Ramos (cell line): ENCODE results near the gene PIF1.

Experiments
- in situ Hi-C: fragments of 300-500 bp; cut with MboI; formaldehyde crosslinking; loops from one replicate; pipeline ENCODE4 v1.14.3; 2022; ENCODE audit warnings: low sequenced_read_pairs; ENCODE audit not compliant: unreplicated experiment

PIF1 gene

GRCh38 chr15:64847876-64848716, 22.6 kb upstream of the PIF1 start:
- in situ Hi-C loops: no loop called here

- in situ Hi-C loops: no loop called here
Observed at GRCh38 chr15:64847448-64847847, 22.0 kb upstream of the PIF1 start.

- in situ Hi-C loops: no loop called here
Observed at GRCh38 chr15:64847016-64847415, 21.6 kb upstream of the PIF1 start.

DNA sequence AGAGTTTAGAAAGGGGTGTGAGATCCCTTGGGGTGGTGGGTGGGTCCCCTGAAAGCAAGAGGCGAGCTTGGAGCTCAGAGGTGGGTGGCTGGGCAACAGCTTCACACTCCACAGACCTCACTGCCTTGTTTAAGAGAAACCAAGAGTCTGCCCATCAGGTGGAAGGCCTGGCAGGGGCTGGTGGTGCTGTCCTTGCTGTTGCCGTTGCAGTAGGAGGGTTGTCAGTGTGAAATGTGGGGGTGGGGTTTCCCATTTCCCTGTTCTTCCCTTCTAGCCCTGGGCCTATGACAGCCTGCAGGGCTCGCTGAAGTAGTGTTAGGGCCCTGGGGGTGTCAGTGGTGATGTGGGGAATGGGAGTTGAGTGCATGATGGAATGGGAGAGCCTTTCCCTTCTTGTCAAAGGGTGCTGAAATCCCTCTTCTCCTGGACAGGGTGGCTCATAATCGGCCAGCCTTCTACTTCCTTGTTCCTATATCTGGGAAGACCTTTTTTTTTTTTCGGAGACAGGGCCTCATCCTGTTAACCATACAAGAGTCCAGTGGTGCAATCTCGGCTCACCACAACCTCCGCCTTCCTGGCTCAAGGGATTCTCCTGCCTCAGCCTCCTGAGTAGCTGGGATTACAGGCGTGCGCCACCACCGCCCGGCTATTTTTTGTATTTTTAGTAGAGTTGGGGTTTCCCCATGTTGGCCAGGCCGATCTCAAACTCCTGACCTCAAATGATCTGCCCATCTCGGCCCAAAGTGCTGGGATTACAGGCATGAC, 20.6 kb upstream of the PIF1 start:
- in situ Hi-C loops: no loop called here

DNA sequence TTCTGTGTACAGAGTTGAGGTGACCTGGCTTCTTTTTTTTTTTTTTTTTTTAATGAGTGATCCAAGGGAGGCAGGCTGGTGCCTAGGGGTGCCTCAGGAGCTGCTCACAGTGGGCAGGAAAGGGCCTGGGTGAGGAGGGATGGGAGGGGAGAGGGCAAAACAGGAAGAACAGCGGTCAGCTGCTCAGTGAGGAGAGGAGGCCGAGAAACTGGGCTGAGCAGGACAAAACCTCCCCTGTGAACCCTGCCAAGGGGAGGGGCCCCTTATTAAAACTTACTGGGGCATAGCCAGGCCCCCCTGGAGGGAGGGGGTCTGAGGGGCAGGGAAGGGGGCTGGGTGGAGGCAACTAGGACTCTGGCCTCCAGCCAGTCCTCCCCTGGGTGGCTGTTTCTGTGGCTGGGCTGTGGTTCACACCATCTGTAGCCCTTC, 19.8 kb upstream of the PIF1 start:
- in situ Hi-C loops: no loop called here

DNA sequence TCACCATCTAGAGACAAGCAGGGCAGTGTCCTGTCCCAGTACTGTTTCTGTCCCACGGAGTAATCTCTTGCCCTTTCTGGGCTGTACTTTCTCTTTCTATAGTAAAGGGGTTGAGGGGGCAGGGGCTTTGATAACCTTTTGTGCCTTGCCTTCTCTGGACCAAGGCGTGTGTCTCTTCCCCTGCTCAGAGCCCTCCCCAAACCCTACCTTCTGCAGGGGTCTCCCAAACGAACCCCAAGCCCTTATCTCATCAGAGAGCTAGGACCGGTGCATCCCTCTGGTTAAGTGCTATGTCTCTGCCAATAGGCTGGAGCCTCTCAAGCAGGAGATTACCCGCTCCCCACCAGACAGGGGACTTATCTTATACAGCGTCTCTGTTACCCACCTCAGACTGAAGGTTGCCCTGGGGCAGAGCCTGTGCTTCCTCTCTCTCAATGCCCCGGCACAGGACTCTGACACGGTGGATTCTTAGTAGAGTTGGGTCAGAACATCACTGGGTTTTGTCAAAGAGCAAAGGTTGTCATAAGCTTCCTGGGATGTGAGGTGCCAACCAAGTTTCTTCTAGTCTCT, 19.2 kb upstream of the PIF1 start:
- in situ Hi-C loops: no loop called here

DNA sequence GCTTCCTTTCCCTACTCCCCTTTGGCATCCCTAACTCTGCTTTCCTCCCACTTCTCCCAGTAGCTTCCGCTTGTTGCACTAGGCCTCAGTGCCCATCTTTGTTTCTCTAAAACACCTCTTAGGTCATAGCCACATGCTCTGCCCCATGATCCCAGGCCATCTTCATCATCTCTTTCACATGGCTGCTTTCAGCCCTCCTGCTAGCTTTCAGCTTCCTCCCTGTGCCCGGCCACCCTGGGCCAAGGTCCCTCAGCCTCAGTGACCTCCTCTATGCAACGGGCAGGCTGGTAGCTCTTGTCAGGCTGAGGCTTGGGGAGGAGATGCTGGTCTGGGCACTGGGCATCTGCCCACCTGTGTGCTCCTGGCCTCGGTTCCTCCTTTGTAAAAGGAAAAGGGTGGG, 18.5 kb upstream of the PIF1 start:
- in situ Hi-C loops: no loop called here

- in situ Hi-C loops: no loop called here
Observed at GRCh38 chr15:64842986-64843561, 17.6 kb upstream of the PIF1 start.

DNA sequence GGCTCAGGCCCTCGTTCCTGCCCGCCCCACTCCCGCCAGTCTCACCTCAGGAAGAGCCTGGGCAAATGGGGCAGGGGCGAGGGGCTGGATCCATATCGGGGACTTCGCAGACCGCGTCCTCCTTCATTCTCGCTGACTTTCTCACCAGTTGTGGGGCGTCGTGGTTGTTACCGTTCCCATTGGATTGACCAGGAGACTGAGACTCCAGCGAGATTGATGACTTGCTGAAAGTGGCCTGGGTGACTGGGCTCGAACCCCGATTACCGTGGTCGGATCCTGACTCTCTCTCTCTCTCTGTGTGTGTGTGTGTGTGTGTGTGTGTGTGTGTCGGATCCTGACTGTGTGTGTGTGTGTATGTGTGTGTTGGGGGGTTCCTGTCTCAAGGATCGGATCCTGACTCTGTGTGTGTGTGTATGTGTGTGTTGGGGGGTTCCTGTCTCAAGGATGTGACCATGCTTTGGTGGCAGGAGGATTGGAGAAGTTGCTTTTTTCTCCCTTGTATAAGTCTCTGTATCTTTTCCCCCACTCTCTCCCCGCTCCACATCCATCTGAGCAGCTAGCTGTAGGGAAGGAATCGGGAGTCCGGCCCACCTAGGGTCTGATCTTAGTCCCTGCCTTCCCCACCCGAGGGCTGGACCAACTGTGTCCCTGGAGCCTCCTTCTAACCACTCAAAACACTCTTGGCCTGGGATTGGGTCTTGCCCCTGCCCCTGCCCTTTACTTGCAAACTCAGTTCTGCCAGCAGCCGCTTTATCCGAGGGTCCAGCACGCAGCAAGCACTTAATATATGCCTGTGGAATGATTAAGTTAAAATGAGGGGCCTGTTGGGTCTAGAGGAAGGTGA, 16.9 kb upstream of the PIF1 start:
- in situ Hi-C loops: no loop called here

DNA sequence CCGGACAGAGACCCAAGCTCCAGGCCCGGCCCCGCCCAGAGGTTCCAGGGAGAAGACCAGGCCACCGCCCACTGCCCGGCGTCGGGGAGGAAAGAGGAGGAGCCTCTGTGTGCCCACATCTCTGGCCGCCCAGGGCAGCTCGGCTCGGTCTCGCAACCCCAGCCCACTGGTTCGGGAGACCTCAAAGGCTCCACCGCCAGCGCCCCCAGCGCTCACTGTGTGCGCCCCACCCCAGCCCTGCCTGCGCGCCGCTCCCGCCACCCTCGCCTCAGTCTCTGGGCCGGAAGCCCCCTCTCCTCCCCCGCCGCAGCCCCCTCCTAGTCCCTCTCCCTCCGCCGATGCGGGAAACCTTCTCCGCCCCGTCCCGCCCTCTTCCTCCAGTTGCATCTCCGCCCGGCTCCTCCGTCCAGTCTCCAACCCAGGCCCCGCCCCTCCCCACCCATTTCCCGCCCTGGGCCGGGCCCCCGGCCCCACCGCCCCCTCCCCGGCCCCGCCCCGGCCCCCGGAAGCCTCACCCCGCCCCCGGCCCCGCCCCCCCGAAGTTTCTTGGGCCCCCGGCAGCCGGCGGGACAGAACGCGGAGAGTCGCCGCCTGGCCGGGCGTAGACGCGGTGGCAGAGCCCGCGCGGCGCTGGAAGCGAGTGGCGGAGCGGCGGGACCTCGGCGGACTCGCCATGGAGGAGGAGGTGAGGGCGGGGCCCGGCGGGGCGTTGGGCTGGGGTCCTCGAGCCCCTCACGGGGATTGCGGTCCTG, 16.1 kb upstream of the PIF1 start, which contains the start of gene PLEKHO2:
PLEKHO2 (plus strand) TSS at position 572 of the 752 bp plus-strand sequence; CDS start at position 674, 102 bp downstream.
- in situ Hi-C loops: no loop called here

DNA sequence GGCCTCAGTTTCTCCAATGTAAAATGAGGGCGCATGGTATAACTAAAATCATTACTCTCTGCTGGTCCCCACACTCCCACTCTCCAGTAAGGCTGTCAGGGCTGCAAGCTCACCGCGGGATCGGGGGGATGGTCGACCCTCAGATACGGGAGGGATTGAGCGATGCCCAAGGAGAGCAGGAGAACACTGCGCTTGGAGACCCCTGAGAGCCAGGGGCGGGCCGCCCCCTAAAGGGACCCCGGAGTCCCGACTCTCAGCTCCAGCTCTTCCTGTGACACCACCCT, 15.6 kb upstream of the PIF1 start:
- in situ Hi-C loops: no loop called here

DNA sequence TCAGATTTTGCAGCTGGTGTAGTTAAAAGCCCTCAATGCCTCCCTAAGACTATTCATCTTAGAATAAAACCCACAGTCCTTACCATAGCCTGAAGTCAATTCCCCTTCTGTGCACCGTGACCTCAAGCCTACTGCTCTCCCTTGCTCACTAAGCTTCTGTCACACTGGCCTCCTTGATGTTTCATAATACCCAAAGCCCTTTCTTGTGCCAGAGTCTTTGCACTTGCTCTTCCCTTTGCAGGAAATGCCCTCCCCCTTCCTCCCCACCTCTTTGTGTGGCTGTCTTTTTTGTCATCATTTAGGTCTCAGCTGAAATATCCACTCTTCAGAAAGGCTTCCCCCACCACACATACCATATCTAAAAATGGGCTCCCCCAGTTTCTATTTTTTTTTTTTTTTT, 12.1 kb upstream of the PIF1 start:
- in situ Hi-C loops: no loop called here

DNA sequence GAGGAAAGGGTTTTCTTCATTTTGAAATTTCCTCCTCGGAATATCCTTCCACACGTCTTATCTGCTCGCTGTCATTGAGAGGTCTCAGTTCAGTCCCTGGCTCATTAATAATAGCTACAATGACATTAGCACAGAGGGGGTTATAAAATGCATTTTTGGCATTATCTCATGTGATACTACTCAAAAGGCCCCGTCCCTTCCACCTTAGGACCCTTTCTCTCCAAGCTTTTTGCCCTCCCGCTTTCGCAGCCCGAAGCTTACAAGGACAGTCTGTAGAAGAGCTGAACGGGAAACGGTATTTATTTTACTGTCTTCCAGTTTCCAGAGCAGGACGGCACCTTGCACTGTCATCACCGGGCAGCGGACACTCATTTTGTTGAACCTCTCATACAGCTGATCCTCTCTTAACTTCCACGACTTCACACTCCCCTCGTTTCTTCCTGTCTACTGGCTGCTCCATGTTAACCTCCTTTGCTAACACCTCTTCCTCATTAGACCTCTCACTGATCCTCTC, 10.6 kb upstream of the PIF1 start:
- in situ Hi-C loops: no loop called here

- in situ Hi-C loops: no loop called here
Observed at GRCh38 chr15:64833690-64834089, 8.2 kb upstream of the PIF1 start.

DNA sequence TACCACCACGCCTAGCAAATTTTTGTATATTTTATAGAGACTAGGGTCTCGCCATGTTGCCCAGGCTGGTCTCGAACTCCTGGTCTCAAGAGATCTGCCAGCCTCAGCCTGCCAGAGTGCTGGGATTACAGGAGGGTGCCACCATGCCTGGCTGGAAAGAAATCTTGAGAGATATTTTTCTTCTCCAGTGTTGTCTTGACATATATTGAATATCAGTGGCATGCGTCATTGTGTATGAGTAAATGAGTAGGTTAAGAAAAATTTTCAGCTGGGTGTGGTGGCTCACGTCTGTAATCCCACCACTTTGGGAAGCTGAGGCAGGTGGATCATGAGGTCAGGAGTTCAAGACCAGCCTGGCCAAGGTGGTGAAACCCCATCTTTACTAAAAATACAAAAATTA, 3.5 kb upstream of the PIF1 start:
- in situ Hi-C loops: loop anchor here (5.0 kb wide), 1 partner anchor 63 kb away; no protein-coding TSS in a partner anchor

DNA sequence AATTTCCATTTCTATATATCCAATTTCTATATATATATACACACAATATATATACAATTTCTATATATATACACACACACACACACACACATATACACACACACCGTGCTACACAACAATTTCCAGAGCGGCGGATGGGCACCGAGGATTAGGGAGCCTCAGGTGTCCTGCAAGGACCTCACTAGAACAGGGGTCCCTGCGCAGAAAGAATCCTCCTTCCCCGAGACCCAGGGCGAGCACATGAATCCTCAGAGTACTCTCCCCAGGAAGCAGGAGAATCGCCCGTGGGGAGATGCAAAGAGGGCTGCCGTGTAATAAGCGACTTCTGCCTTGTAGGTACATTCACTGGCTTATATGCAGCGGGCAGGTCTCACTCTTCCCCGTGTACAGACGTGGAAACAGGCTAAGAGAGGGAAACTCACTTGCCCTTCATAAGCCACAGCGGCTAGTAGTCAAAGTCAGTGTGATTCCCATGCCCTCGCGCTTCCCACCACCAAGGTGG, 467 bp downstream of the PIF1 start:
- in situ Hi-C loops: loop anchor here (5.0 kb wide), 1 partner anchor 67 kb away; no protein-coding TSS in a partner anchor

DNA sequence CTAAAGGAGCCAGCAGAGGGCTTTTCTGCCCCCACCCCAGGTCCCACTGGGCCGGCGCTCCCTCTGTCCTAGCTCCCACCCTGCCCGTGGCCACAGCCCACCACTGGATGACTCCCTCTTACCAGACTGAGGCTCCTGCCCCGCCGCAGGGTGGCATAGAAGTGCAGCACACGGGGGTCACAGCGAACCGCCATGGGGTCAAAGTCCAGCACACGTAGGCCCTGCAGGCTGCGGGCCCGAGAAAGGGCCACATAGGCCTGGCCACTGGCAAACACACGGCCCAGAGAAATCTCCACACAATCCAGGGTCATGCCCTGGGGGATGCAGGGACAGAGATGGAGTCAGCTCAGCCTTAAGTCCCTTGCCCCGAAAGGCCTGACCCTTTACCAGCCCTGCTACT, 9.0 kb downstream of the PIF1 start:
- in situ Hi-C loops: no loop called here

DNA sequence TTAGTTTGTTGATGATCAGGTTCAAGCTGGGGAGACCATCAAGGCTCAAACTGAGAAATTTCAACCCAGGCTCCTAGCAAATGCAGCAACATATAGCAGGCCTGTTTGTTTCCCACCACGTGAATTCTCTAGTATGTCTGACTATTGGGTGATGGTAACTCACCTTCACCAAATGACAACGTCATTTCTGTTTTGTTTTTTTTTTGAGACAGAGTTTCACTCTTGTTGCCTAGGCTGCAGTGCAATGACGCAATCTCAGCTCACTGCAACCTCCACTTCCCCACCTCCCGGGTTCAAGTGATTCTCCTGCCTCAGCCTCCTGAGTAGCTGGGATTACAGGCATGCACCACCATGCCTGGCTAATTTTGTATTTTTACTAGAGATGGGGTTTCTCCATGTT, 10.5 kb downstream of the PIF1 start:
- in situ Hi-C loops: loop anchor here (5.0 kb wide), 1 partner anchor 83 kb away; no protein-coding TSS in a partner anchor

DNA sequence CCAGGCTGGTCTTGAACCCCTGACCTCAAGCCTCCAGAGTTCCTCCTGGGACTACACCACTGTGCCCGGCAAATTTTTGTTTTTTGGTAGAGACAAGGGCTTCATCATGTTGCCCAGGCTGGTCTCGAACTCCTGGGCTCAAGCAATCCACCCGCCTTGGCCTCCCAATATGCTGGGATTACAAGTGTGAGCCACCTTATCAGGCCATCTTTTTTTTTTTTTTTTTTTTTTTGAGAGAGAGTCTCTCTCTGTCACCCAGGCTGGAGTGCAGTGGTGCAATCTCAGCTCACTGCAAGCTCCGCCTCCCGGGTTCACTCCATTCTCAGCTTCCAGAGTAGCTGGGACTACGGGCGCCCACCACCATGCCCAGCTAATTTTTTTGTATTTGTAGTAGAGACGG, 11.2 kb downstream of the PIF1 start:
- in situ Hi-C loops: loop anchor here (5.0 kb wide), 1 partner anchor 82 kb away; no protein-coding TSS in a partner anchor
